Measurements from ENCODE around the gene RPL39L.

The RPL39L gene

GRCh38 chr3:187105700-187106099 is 33.6 kb downstream of the RPL39L start:
- TF ChIP-seq FOXK2 (IDR thresholded peaks at IDR 0.05) (no peak), SP1 (IDR thresholded peaks at IDR 0.05) (no peak), CTBP1 (IDR thresholded peaks at IDR 0.05; ENCODE audit: borderline replicate concordance) (no peak), FOXM1 (IDR thresholded peaks at IDR 0.05; ENCODE audit: borderline replicate concordance) (no peak), LEF1 (IDR thresholded peaks at IDR 0.05; ENCODE audit: borderline replicate concordance) (no peak), FOXA1 (IDR thresholded peaks at IDR 0.05) (no peak), NFRKB (IDR thresholded peaks at IDR 0.05) (no peak)
- ChIA-PET CTCF (no interaction called here), POLR2A (no interaction called here)
- no peak for DNase-seq (ENCODE audit: extremely low spot score)

GRCh38 chr3:187104933-187105332 is 34.4 kb downstream of the RPL39L start:
- ChIA-PET POLR2A (no interaction called here), CTCF (no interaction called here)
- no peak for DNase-seq (ENCODE audit: extremely low spot score)
- no peak for TF ChIP-seq SP1 (IDR thresholded peaks at IDR 0.05)
- no peak for TF ChIP-seq FOXA1 (IDR thresholded peaks at IDR 0.05)
- TF ChIP-seq FOXK2 (IDR thresholded peaks at IDR 0.05) = no peak
- TF ChIP-seq HDGF (IDR thresholded peaks at IDR 0.05; ENCODE audit: borderline replicate concordance) = no peak
- no peak for TF ChIP-seq ELF4 (IDR thresholded peaks at IDR 0.05)
- TF ChIP-seq ZNF384 (IDR thresholded peaks at IDR 0.05) = no peak
- TF ChIP-seq LEF1 (IDR thresholded peaks at IDR 0.05; ENCODE audit: borderline replicate concordance) = no peak

GRCh38 chr3:187104342-187104741 is 35.0 kb downstream of the RPL39L start:
- POLR2A ChIA-PET = no interaction called here
- DNase-seq (ENCODE audit: extremely low spot score) = no peak
- CTCF ChIA-PET = interaction anchor here (1.1 kb wide), 1 partner anchor 9 kb away, joined by 3 read pairs; no protein-coding TSS in a partner anchor
- TF ChIP-seq L3MBTL2 (conservative IDR thresholded peaks at IDR 0.05) (no peak), CTBP1 (IDR thresholded peaks at IDR 0.05; ENCODE audit: borderline replicate concordance) (no peak), FOXA1 (IDR thresholded peaks at IDR 0.05) (no peak), SP1 (IDR thresholded peaks at IDR 0.05) (no peak), HDGF (IDR thresholded peaks at IDR 0.05; ENCODE audit: borderline replicate concordance) (no peak), ARNT (IDR thresholded peaks at IDR 0.05) (no peak)

DNA sequence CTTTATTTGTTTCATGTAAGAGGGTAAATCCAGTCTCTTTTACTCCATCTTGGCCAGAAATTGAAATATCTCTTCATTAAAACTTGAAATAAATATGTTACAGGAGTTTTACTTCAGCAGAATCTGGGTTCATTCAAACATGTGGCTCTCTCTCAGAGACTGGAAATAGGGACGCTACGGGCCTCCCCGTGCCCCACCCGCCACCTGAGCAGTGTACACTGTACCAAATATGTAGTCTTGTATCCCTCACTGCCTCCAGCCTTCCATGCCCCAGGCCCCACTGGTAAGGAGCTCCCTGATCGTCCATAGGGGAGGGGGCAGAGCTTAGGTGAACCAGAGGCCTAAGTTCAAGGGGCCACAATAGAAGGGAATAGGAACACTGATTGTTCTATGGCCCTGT is 36.0 kb downstream of the RPL39L start:
- ChIA-PET POLR2A (no interaction called here), CTCF (interaction anchor here (1.1 kb wide), 1 partner anchor 10 kb away, joined by 3 read pairs; no protein-coding TSS in a partner anchor)
- no peak for DNase-seq (ENCODE audit: extremely low spot score)
- no peak for TF ChIP-seq SP1 (IDR thresholded peaks at IDR 0.05)
- no peak for TF ChIP-seq L3MBTL2 (conservative IDR thresholded peaks at IDR 0.05)
- no peak for TF ChIP-seq ARNT (IDR thresholded peaks at IDR 0.05)
- no peak for TF ChIP-seq CTBP1 (IDR thresholded peaks at IDR 0.05; ENCODE audit: borderline replicate concordance)
- TF ChIP-seq HDGF (IDR thresholded peaks at IDR 0.05; ENCODE audit: borderline replicate concordance) = no peak

DNA sequence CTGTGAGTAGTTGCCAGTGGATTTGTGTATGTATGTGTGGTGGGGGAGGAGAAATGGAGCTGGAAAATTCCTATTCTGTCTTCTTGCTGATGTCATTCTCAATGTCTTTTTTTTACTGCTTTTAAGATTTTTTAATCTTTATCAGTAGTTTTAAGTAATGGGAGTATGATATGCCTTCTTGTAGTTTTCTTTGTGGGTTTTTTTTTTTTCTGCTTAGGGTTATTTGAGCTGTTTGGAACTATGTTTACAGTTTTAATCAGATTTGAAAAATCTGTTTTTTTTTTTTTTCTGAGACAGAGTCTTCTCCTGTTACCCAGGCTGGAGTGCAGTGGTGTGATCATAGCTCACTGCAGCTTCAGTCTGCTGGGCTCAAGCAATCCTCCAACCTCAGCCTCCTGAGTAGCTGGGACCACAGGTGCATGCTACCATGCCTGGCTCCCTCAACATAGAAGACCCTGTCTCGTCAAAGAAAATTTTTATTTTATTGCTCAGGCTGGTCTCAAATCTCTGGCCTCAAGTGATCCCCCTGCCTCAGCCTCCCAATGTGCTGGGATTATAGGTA is 37.1 kb downstream of the RPL39L start:
- CTCF ChIA-PET = interaction anchor here (0.6 to 1.9 kb wide), 3 partner anchors 11 to 253 kb away, joined by 3 to 14 read pairs (median 5); no protein-coding TSS in a partner anchor

GRCh38 chr3:187101184-187102072 is 37.9 kb downstream of the RPL39L start:
- peak; percentile 10 for DNase-seq (ENCODE audit: extremely low spot score)
- TF ChIP-seq TARDBP (IDR thresholded peaks at IDR 0.05) (no peak), BHLHE40 (IDR thresholded peaks at IDR 0.05; ENCODE audit: borderline replicate concordance) (no peak), L3MBTL2 (conservative IDR thresholded peaks at IDR 0.05) (no peak), FOXM1 (IDR thresholded peaks at IDR 0.05; ENCODE audit: borderline replicate concordance) (no peak), SP1 (IDR thresholded peaks at IDR 0.05) (no peak), PKNOX1 (IDR thresholded peaks at IDR 0.05) (no peak), ZNF384 (IDR thresholded peaks at IDR 0.05) (no peak), SUZ12 (IDR thresholded peaks at IDR 0.05) (no peak), ARNT (IDR thresholded peaks at IDR 0.05) (no peak), LEF1 (IDR thresholded peaks at IDR 0.05; ENCODE audit: borderline replicate concordance) (no peak), ELF4 (IDR thresholded peaks at IDR 0.05) (no peak)
- ChIA-PET POLR2A (no interaction called here), CTCF (interaction anchor here (0.6 to 1.9 kb wide), 3 partner anchors 12 to 252 kb away, joined by 3 to 14 read pairs (median 5); no protein-coding TSS in a partner anchor)

More for the DNA sequence above, 37.1 kb downstream of the RPL39L start:
- POLR2A ChIA-PET = no interaction called here
- no peak for TF ChIP-seq FOXM1 (IDR thresholded peaks at IDR 0.05; ENCODE audit: borderline replicate concordance)
- no peak for TF ChIP-seq ELF4 (IDR thresholded peaks at IDR 0.05)
- no peak for TF ChIP-seq TARDBP (IDR thresholded peaks at IDR 0.05)
- TF ChIP-seq SUZ12 (IDR thresholded peaks at IDR 0.05) = no peak
- TF ChIP-seq HDGF (IDR thresholded peaks at IDR 0.05; ENCODE audit: borderline replicate concordance) = no peak
- TF ChIP-seq FOXK2 (IDR thresholded peaks at IDR 0.05) = no peak
- no peak for TF ChIP-seq LEF1 (IDR thresholded peaks at IDR 0.05; ENCODE audit: borderline replicate concordance)
- TF ChIP-seq BHLHE40 (IDR thresholded peaks at IDR 0.05; ENCODE audit: borderline replicate concordance) = no peak
- no peak for TF ChIP-seq PKNOX1 (IDR thresholded peaks at IDR 0.05)
- no peak for TF ChIP-seq NFRKB (IDR thresholded peaks at IDR 0.05)
- DNase-seq (ENCODE audit: extremely low spot score) = no peak

Measured in HEK293T (cell line).